ENCODE data around the gene ATL1.

Gene ATL1

GRCh38 chr14:50633954-50634353 lies 74.0 kb downstream of the ATL1 start:
- H3K4ac ChIP-seq (ENCODE audit: low read length): no peak overlapping the region
- no CpG with 5 or more reads among the region's 4 CpGs for WGBS, 2 donors (ENCODE audit: extremely low coverage in 2 of 2, insufficient read length in 2 of 2, insufficient replicate concordance in 1 of 2)
- peaks cover 6 to 75% of the 10 kb centered on the region in 2 donors for H3K36me3 ChIP-seq (replicated peaks in 1 of 2; ENCODE audit: control insufficient read depth in 2 of 2, insufficient read depth in 2 of 2, low read length in 2 of 2)
- no peak overlapping the region for H2BK12ac ChIP-seq (ENCODE audit: low read length)
- no peaks in the 10 kb centered on the region for H3K4me1 ChIP-seq (ENCODE audit: control insufficient read depth in 2 of 2, insufficient read depth in 1 of 2, low read depth in 1 of 2, low read length in 2 of 2)
- H4K91ac ChIP-seq (ENCODE audit: low read depth, low read length, poor library complexity): no peak overlapping the region
- no peak overlapping the region for H2BK5ac ChIP-seq (ENCODE audit: low read length)
- no peak overlapping the region for H2AK5ac ChIP-seq (ENCODE audit: low read depth, low read length)
- H3K14ac ChIP-seq (ENCODE audit: low read length): no peak overlapping the region
- H2BK120ac ChIP-seq (ENCODE audit: low read depth, low read length): no peak overlapping the region
- no peak overlapping the region for H3K23ac ChIP-seq (ENCODE audit: low read depth, low read length, poor library complexity)
- no peak overlapping the region for H3K9ac ChIP-seq (ENCODE audit: low read depth, low read length, poor library complexity)
- H3K9me3 ChIP-seq (replicated peaks in 1 of 2; ENCODE audit: control insufficient read depth in 2 of 2, insufficient read depth in 1 of 2, low read depth in 1 of 2, low read length in 2 of 2): no peaks in the 10 kb centered on the region
- H3K4me2 ChIP-seq (ENCODE audit: insufficient read depth, low read length, poor library complexity, severe bottlenecking): no peak overlapping the region
- no peak overlapping the region for H4K8ac ChIP-seq (ENCODE audit: low read depth, low read length)
- no peak for DNase-seq (ENCODE audit: low spot score)
- no peak overlapping the region for H3K4me3 ChIP-seq (ENCODE audit: low read length in 2 of 2)
- H3K27ac ChIP-seq (replicated peaks; ENCODE audit: low read length): no peak overlapping the region
- no peaks in the 10 kb centered on the region for H3K79me1 ChIP-seq (ENCODE audit: low read depth, low read length)
- H3K18ac ChIP-seq (ENCODE audit: low read length): no peak overlapping the region
- H3K27me3 ChIP-seq (ENCODE audit: control insufficient read depth in 3 of 3, insufficient read depth in 3 of 3, low read depth in 1 of 3, low read length in 3 of 3): no peaks in the 10 kb centered on the region
- no peak overlapping the region for H2BK15ac ChIP-seq (ENCODE audit: low read length)
- H2AFZ ChIP-seq (ENCODE audit: low read length): no peak overlapping the region

GRCh38 chr14:50635141-50635540 lies 75.2 kb downstream of the ATL1 start:
- Histone ChIP-seq H3K27ac (replicated peaks; ENCODE audit: low read length) (no peak overlapping the region), H3K4me1 (ENCODE audit: control insufficient read depth in 2 of 2, insufficient read depth in 1 of 2, low read depth in 1 of 2, low read length in 2 of 2) (no peaks in the 10 kb centered on the region), H3K27me3 (ENCODE audit: control insufficient read depth in 3 of 3, insufficient read depth in 3 of 3, low read depth in 1 of 3, low read length in 3 of 3) (no peaks in the 10 kb centered on the region), H3K79me1 (ENCODE audit: low read depth, low read length) (no peaks in the 10 kb centered on the region), H3K9me3 (replicated peaks in 1 of 2; ENCODE audit: control insufficient read depth in 2 of 2, insufficient read depth in 1 of 2, low read depth in 1 of 2, low read length in 2 of 2) (no peaks in the 10 kb centered on the region), H3K36me3 (replicated peaks in 1 of 2; ENCODE audit: control insufficient read depth in 2 of 2, insufficient read depth in 2 of 2, low read length in 2 of 2) (peaks cover 7 to 74% of the 10 kb centered on the region in 2 donors), H3K23ac (ENCODE audit: low read depth, low read length, poor library complexity) (no peak overlapping the region), H4K8ac (ENCODE audit: low read depth, low read length) (no peak overlapping the region), H3K9ac (ENCODE audit: low read depth, low read length, poor library complexity) (no peak overlapping the region), H2AFZ (ENCODE audit: low read length) (no peak overlapping the region), H3K4me3 (ENCODE audit: low read length in 2 of 2) (no peak overlapping the region), H4K91ac (ENCODE audit: low read depth, low read length, poor library complexity) (no peak overlapping the region), H3K4ac (ENCODE audit: low read length) (no peak overlapping the region), H2BK15ac (ENCODE audit: low read length) (no peak overlapping the region), H3K4me2 (ENCODE audit: insufficient read depth, low read length, poor library complexity, severe bottlenecking) (no peak overlapping the region), H3K14ac (ENCODE audit: low read length) (no peak overlapping the region), H3K18ac (ENCODE audit: low read length) (no peak overlapping the region), H2BK5ac (ENCODE audit: low read length) (no peak overlapping the region), H2BK12ac (ENCODE audit: low read length) (no peak overlapping the region), H2BK120ac (ENCODE audit: low read depth, low read length) (no peak overlapping the region), H2AK5ac (ENCODE audit: low read depth, low read length) (no peak overlapping the region)
- WGBS, 2 donors (ENCODE audit: extremely low coverage in 2 of 2, insufficient read length in 2 of 2, insufficient replicate concordance in 1 of 2): no CpG with 5 or more reads among the region's 2 CpGs
- no peak for DNase-seq (ENCODE audit: low spot score)

- no peak overlapping the region for H2BK120ac ChIP-seq (ENCODE audit: low read depth, low read length)
Observed at GRCh38 chr14:50647282-50647681, 87.3 kb downstream of the ATL1 start.

GRCh38 chr14:50647753-50648152 lies 87.8 kb downstream of the ATL1 start:
- H3K27ac ChIP-seq (replicated peaks; ENCODE audit: low read length): no peak overlapping the region
- no peak overlapping the region for H2BK15ac ChIP-seq (ENCODE audit: low read length)
- H3K14ac ChIP-seq (ENCODE audit: low read length): no peak overlapping the region
- H2BK5ac ChIP-seq (ENCODE audit: low read length): no peak overlapping the region
- no peaks in the 10 kb centered on the region for H3K79me1 ChIP-seq (ENCODE audit: low read depth, low read length)
- H3K18ac ChIP-seq (ENCODE audit: low read length): no peak overlapping the region
- H4K91ac ChIP-seq (ENCODE audit: low read depth, low read length, poor library complexity): no peak overlapping the region
- no peak overlapping the region for H3K4me2 ChIP-seq (ENCODE audit: insufficient read depth, low read length, poor library complexity, severe bottlenecking)
- H3K27me3 ChIP-seq (ENCODE audit: control insufficient read depth in 3 of 3, insufficient read depth in 3 of 3, low read depth in 1 of 3, low read length in 3 of 3): no peaks in the 10 kb centered on the region
- H3K36me3 ChIP-seq (replicated peaks in 1 of 2; ENCODE audit: control insufficient read depth in 2 of 2, insufficient read depth in 2 of 2, low read length in 2 of 2): peaks cover 4 to 26% of the 10 kb centered on the region in 2 donors
- no peak overlapping the region for H4K8ac ChIP-seq (ENCODE audit: low read depth, low read length)
- H3K4me1 ChIP-seq (ENCODE audit: control insufficient read depth in 2 of 2, insufficient read depth in 1 of 2, low read depth in 1 of 2, low read length in 2 of 2): no peaks in the 10 kb centered on the region
- peaks cover 0 to 3% of the 10 kb centered on the region in 2 donors for H3K9me3 ChIP-seq (replicated peaks in 1 of 2; ENCODE audit: control insufficient read depth in 2 of 2, insufficient read depth in 1 of 2, low read depth in 1 of 2, low read length in 2 of 2)
- H2AFZ ChIP-seq (ENCODE audit: low read length): no peak overlapping the region
- no peak overlapping the region for H2AK5ac ChIP-seq (ENCODE audit: low read depth, low read length)
- no peak for DNase-seq (ENCODE audit: low spot score)
- H3K4me3 ChIP-seq (ENCODE audit: low read length in 2 of 2): no peak overlapping the region
- no peak overlapping the region for H2BK120ac ChIP-seq (ENCODE audit: low read depth, low read length)
- no peak overlapping the region for H3K23ac ChIP-seq (ENCODE audit: low read depth, low read length, poor library complexity)
- H3K4ac ChIP-seq (ENCODE audit: low read length): no peak overlapping the region
- no peak overlapping the region for H2BK12ac ChIP-seq (ENCODE audit: low read length)
- no peak overlapping the region for H3K9ac ChIP-seq (ENCODE audit: low read depth, low read length, poor library complexity)

More at GRCh38 chr14:50647282-50647681, 87.3 kb downstream of the ATL1 start:
- Histone ChIP-seq H3K18ac (ENCODE audit: low read length) (no peak overlapping the region), H3K79me1 (ENCODE audit: low read depth, low read length) (no peaks in the 10 kb centered on the region), H2AK5ac (ENCODE audit: low read depth, low read length) (no peak overlapping the region), H3K9ac (ENCODE audit: low read depth, low read length, poor library complexity) (no peak overlapping the region), H4K91ac (ENCODE audit: low read depth, low read length, poor library complexity) (no peak overlapping the region), H3K4me2 (ENCODE audit: insufficient read depth, low read length, poor library complexity, severe bottlenecking) (no peak overlapping the region), H3K36me3 (replicated peaks in 1 of 2; ENCODE audit: control insufficient read depth in 2 of 2, insufficient read depth in 2 of 2, low read length in 2 of 2) (peaks cover 4 to 30% of the 10 kb centered on the region in 2 donors), H3K14ac (ENCODE audit: low read length) (no peak overlapping the region), H3K4ac (ENCODE audit: low read length) (no peak overlapping the region), H2BK12ac (ENCODE audit: low read length) (no peak overlapping the region), H2BK15ac (ENCODE audit: low read length) (no peak overlapping the region), H3K27ac (replicated peaks; ENCODE audit: low read length) (no peak overlapping the region), H3K23ac (ENCODE audit: low read depth, low read length, poor library complexity) (no peak overlapping the region), H2BK5ac (ENCODE audit: low read length) (no peak overlapping the region), H3K4me1 (ENCODE audit: control insufficient read depth in 2 of 2, insufficient read depth in 1 of 2, low read depth in 1 of 2, low read length in 2 of 2) (no peaks in the 10 kb centered on the region), H3K27me3 (ENCODE audit: control insufficient read depth in 3 of 3, insufficient read depth in 3 of 3, low read depth in 1 of 3, low read length in 3 of 3) (no peaks in the 10 kb centered on the region), H3K4me3 (ENCODE audit: low read length in 2 of 2) (no peak overlapping the region), H4K8ac (ENCODE audit: low read depth, low read length) (no peak overlapping the region), H2AFZ (ENCODE audit: low read length) (no peak overlapping the region), H3K9me3 (replicated peaks in 1 of 2; ENCODE audit: control insufficient read depth in 2 of 2, insufficient read depth in 1 of 2, low read depth in 1 of 2, low read length in 2 of 2) (peaks cover 0 to 3% of the 10 kb centered on the region in 2 donors)
- no CpG with 5 or more reads among the region's 6 CpGs for WGBS, 2 donors (ENCODE audit: extremely low coverage in 2 of 2, insufficient read length in 2 of 2, insufficient replicate concordance in 1 of 2)
- no peak for DNase-seq (ENCODE audit: low spot score)

Data from neuronal stem cell (in vitro differentiated cells).